H1 (cell line): Measurements from ENCODE around the gene GPR37. TPM values are rescaled to one million over a fixed set of nuclear protein-coding genes. Genes with fewer than 3 reads are reported as not detected.

Source experiments
- CHD7 ChIP-seq: fragments of 300-600 bp; sonication (generic); IDR thresholded peaks from 2 replicates; pipeline ENCODE4 v1.7.1; 2012; ENCODE audit warnings: low read length, moderate library complexity, mild to moderate bottlenecking, inconsistent platforms; ENCODE audit not compliant: insufficient replicate concordance
- CTBP2 ChIP-seq: IDR thresholded peaks from 2 replicates; pipeline ENCODE4 v1.7.0; 2011; ENCODE audit warnings: borderline replicate concordance, mild to moderate bottlenecking, moderate library complexity, mixed read lengths, low read length; ENCODE audit not compliant: insufficient read depth, insufficient read length
- E2F6 ChIP-seq: IDR thresholded peaks from 2 replicates; pipeline ENCODE4 v1.6.1; 2012; ENCODE audit warnings: inconsistent platforms
- EZH2 ChIP-seq: fragments of 200-600 bp; sonication (generic); IDR thresholded peaks from 2 replicates; pipeline ENCODE4 v1.7.1; 2012; ENCODE audit warnings: low read depth, mild to moderate bottlenecking, moderate library complexity, low read length, inconsistent platforms; ENCODE audit not compliant: severe bottlenecking
- NANOG ChIP-seq: IDR thresholded peaks from 2 replicates; pipeline ENCODE4 v1.6.1; 2011; ENCODE audit warnings: low read length, low read depth, mild to moderate bottlenecking, inconsistent platforms; ENCODE audit not compliant: insufficient read depth, poor library complexity, severe bottlenecking
- RAD21 ChIP-seq, 2 experiments: IDR thresholded peaks in 1 of 2; conservative IDR thresholded peaks in 1 of 2; 2 replicates each; pipeline ENCODE4 v1.6.1; 2011; ENCODE audit warnings: low read depth in 2 of 2, low read length in 2 of 2, improper control_type of control experiment in 1 of 2, inconsistent platforms in 1 of 2, mild to moderate bottlenecking in 1 of 2, moderate library complexity in 1 of 2
- RFX5 ChIP-seq: IDR thresholded peaks from 2 replicates; pipeline ENCODE4 v1.6.1; 2011; ENCODE audit warnings: low read depth, low read length, improper control_type of control experiment, borderline replicate concordance
- TAF1 ChIP-seq: IDR thresholded peaks from 2 replicates; pipeline ENCODE4 v1.6.1; 2011; ENCODE audit warnings: mild to moderate bottlenecking, low read depth, low read length
- ZNF274 ChIP-seq: IDR thresholded peaks from 2 replicates; pipeline ENCODE4 v1.7.0; 2012; ENCODE audit warnings: low read length, borderline replicate concordance; ENCODE audit errors: extremely low read depth
- polyA plus RNA-seq, 7 experiments: library from polyadenylated mRNA; depleted of rRNA in 3 of 7; stranded (reverse) in 5 of 7; unstranded in 2 of 7; fragments of >200 nt in 5 of 7; fragments of 200-250 nt in 2 of 7; gene quantifications; 1 replicate in 5 of 7; 2 replicates in 1 of 7; 4 replicates in 1 of 7; pipeline versions ENCODE4 v1.2.1 to v1.2.3, GENCODE V29; 2011 to 2013; ENCODE audit warnings: missing spikeins in 2 of 7, mixed read lengths in 2 of 7
- total RNA-seq: library from RNA; stranded (reverse); fragmentation: NEBNext Ultra II Directional; extraction: Animal tissue kit (Norgen Biotek cat#: 25700); gene quantifications from 2 replicates; pipeline ENCODE4 v1.2.1, GENCODE V29; 2021

The GPR37 gene
- total and polyA plus RNA-seq, 2 of the 8 experiments (the other 6 are each of a cell fraction or from before 2014, with no cell fraction given): 1.5 to 17.4 TPM

GRCh38 chr7:124791426-124791825 lies 25.8 kb upstream of the GPR37 start (continued):
- TF ChIP-seq CHD7 (no peak), E2F6 (no peak), TAF1 (no peak), RAD21 (IDR thresholded peaks at IDR 0.05 in 1 of 2, conservative IDR thresholded peaks at IDR 0.05 in 1 of 2; ENCODE audit: low read depth in 2 of 2, low read length in 2 of 2) (no peak), NANOG (no peak), EZH2 (no peak), ZNF274 (no peak), CTBP2 (no peak), RFX5 (no peak)
